Calu3 (cell line): Measurements from ENCODE around the gene TLX1. TPM values are rescaled to one million over a fixed set of nuclear protein-coding genes. Genes with fewer than 3 reads are reported as not detected.

Experiments used
- BruUV-seq: library from RNA; stranded (reverse); fragments of 400-500 nt; replicated peaks from 2 replicates; lab custom pipeline; 2021; lab: Mats Ljungman, UMichigan
- CTCF ChIA-PET: fragments of 300-600 bp; sonication (Branson Sonifier 250); formaldehyde crosslinking; loops from one replicate; lab custom pipeline; 2022; ENCODE audit warnings: antibody characterized with exemption; lab: Charles Lee
- DNase-seq: peaks from one replicate; pipeline ENCODE4 v3.0.0; 2022
- H3K27ac Mint-ChIP-seq: one replicate; pipeline ENCODE4 v1.8.0; 2022; ENCODE audit warnings: mixed read lengths; ENCODE audit not compliant: unreplicated experiment
- H3K27me3 Mint-ChIP-seq: one replicate; pipeline ENCODE4 v1.8.0; 2022; ENCODE audit warnings: mixed read lengths; ENCODE audit not compliant: unreplicated experiment
- H3K36me3 Mint-ChIP-seq: one replicate; pipeline ENCODE4 v1.8.0; 2022; ENCODE audit warnings: mild to moderate bottlenecking, moderate library complexity, mixed read lengths; ENCODE audit not compliant: insufficient read depth, unreplicated experiment
- H3K4me1 Mint-ChIP-seq: one replicate; pipeline ENCODE4 v1.8.0; 2022; ENCODE audit warnings: mild to moderate bottlenecking, low read depth, mixed read lengths; ENCODE audit not compliant: unreplicated experiment
- H3K4me3 Mint-ChIP-seq: one replicate; pipeline ENCODE4 v1.8.0; 2022; ENCODE audit warnings: mild to moderate bottlenecking, low read depth, moderate library complexity, mixed read lengths; ENCODE audit not compliant: unreplicated experiment
- H3K9me3 Mint-ChIP-seq: one replicate; pipeline ENCODE4 v1.8.0; 2022; ENCODE audit warnings: low read depth, mixed read lengths; ENCODE audit not compliant: unreplicated experiment
- intact Hi-C: fragments of 100-400 bp; cut with micrococcal nuclease; formaldehyde crosslinking; loops from one replicate; pipeline ENCODE4 v1.10.0; 2022; ENCODE audit not compliant: unreplicated experiment
- total RNA-seq: library from RNA; stranded (reverse); gene quantifications from 2 replicates; pipeline ENCODE4 v1.2.3, GENCODE V29; 2022
- TF ChIP-seq, protein P1 (sequence below): fragments of 200-600 bp; IDR thresholded peaks from one replicate; pipeline ENCODE4 v1.8.0; 2022; ENCODE audit warnings: antibody characterized with exemption; ENCODE audit not compliant: unreplicated experiment

The TLX1 gene
- total RNA-seq, 1 experiment from 2014 or later, result not detected

- H3K27me3 Mint-ChIP-seq, result peaks cover 73% of the 10 kb centered on the region
These were observed 8.6 kb upstream of the TLX1 start for GRCh38 chr10:101122270-101123084.

GRCh38 chr10:101123085-101123814 is 7.8 kb upstream of the TLX1 start:
- Mint-ChIP-seq H3K4me3 (peak overlapping the region; percentile 47), H3K9me3 (no peaks in the 10 kb centered on the region), H3K4me1 (peaks cover 24% of the 10 kb centered on the region), H3K27ac (no peak overlapping the region), H3K27me3 (peaks cover 80% of the 10 kb centered on the region), H3K36me3 (peaks cover 5% of the 10 kb centered on the region)
- BruUV-seq, result no TSS peak
- intact Hi-C loops, result no loop called here
- TF ChIP-seq, protein P1, sequence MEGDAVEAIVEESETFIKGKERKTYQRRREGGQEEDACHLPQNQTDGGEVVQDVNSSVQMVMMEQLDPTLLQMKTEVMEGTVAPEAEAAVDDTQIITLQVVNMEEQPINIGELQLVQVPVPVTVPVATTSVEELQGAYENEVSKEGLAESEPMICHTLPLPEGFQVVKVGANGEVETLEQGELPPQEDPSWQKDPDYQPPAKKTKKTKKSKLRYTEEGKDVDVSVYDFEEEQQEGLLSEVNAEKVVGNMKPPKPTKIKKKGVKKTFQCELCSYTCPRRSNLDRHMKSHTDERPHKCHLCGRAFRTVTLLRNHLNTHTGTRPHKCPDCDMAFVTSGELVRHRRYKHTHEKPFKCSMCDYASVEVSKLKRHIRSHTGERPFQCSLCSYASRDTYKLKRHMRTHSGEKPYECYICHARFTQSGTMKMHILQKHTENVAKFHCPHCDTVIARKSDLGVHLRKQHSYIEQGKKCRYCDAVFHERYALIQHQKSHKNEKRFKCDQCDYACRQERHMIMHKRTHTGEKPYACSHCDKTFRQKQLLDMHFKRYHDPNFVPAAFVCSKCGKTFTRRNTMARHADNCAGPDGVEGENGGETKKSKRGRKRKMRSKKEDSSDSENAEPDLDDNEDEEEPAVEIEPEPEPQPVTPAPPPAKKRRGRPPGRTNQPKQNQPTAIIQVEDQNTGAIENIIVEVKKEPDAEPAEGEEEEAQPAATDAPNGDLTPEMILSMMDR, result no peak
- CTCF ChIA-PET, result interaction anchor here (1.5 kb wide), 1 partner anchor 28 kb away, joined by 6 read pairs; no protein-coding TSS in a partner anchor
- DNase-seq, result peak; percentile 6

More at GRCh38 chr10:101122270-101123084, 8.6 kb upstream of the TLX1 start:
- TF ChIP-seq, protein P1, result no peak
- intact Hi-C loops, result no loop called here
- peaks cover 5% of the 10 kb centered on the region for H3K36me3 Mint-ChIP-seq
- CTCF ChIA-PET, result interaction anchor here (1.5 kb wide), 1 partner anchor 27 kb away, joined by 6 read pairs; no protein-coding TSS in a partner anchor
- H3K27ac Mint-ChIP-seq, result no peak overlapping the region
- peaks cover 24% of the 10 kb centered on the region for H3K4me1 Mint-ChIP-seq
- no TSS peak for BruUV-seq
- H3K4me3 Mint-ChIP-seq, result no peak overlapping the region
- DNase-seq, result no peak
- no peaks in the 10 kb centered on the region for H3K9me3 Mint-ChIP-seq

- Mint-ChIP-seq H3K36me3 (peaks cover 5% of the 10 kb centered on the region), H3K27me3 (peaks cover 88% of the 10 kb centered on the region), H3K4me3 (peak overlapping the region; percentile 47), H3K27ac (no peak overlapping the region), H3K4me1 (peaks cover 24% of the 10 kb centered on the region), H3K9me3 (no peaks in the 10 kb centered on the region)
- BruUV-seq, result no TSS peak
- intact Hi-C loops, result no loop called here
- DNase-seq, result no peak
- CTCF ChIA-PET, result interaction anchor here (1.5 kb wide), 1 partner anchor 29 kb away, joined by 6 read pairs; no protein-coding TSS in a partner anchor
- TF ChIP-seq, protein P1, result no peak
These were observed 7.1 kb upstream of the TLX1 start for GRCh38 chr10:101123815-101124617.

GRCh38 chr10:101124933-101125332 is 6.2 kb upstream of the TLX1 start:
- Mint-ChIP-seq H3K27me3 (peaks cover 97% of the 10 kb centered on the region), H3K4me3 (no peak overlapping the region), H3K27ac (no peak overlapping the region), H3K36me3 (peaks cover 5% of the 10 kb centered on the region), H3K9me3 (no peaks in the 10 kb centered on the region), H3K4me1 (peaks cover 24% of the 10 kb centered on the region)
- TF ChIP-seq, protein P1, result no peak
- CTCF ChIA-PET, result no interaction called here
- no peak for DNase-seq
- intact Hi-C loops, result no loop called here
- BruUV-seq, result no TSS peak
